Raji (cell line): ENCODE results near the gene ANO4.

ENCODE experiments used
- POLR2A ChIP-seq: IDR thresholded peaks from 2 replicates; pipeline ENCODE4 v1.6.1; 2011; ENCODE audit warnings: low read depth, low read length, control low read depth; ENCODE audit not compliant: insufficient read depth

Gene ANO4

GRCh38 chr12:101097829-101098580 lies 303.4 kb downstream of the ANO4 start:
- TF ChIP-seq POLR2A = no peak

GRCh38 chr12:101107032-101107763 lies 312.6 kb downstream of the ANO4 start:
- TF ChIP-seq POLR2A = no peak

- TF ChIP-seq POLR2A = no peak
Observed at GRCh38 chr12:101108130-101108529, 313.6 kb downstream of the ANO4 start.

- no peak for TF ChIP-seq POLR2A
Observed at GRCh38 chr12:101110866-101111265, 316.3 kb downstream of the ANO4 start.

GRCh38 chr12:101111441-101111840 lies 316.9 kb downstream of the ANO4 start:
- TF ChIP-seq POLR2A = no peak

- TF ChIP-seq POLR2A = no peak
Observed at GRCh38 chr12:101115326-101115725, 320.8 kb downstream of the ANO4 start.

GRCh38 chr12:101116911-101117310 lies 322.3 kb downstream of the ANO4 start:
- no peak for TF ChIP-seq POLR2A

- TF ChIP-seq POLR2A = no peak
Observed at GRCh38 chr12:101117842-101118241, 323.3 kb downstream of the ANO4 start.

- TF ChIP-seq POLR2A = no peak
Observed at GRCh38 chr12:101127521-101128219, 333.1 kb downstream of the ANO4 start.

GRCh38 chr12:101165319-101165718 lies 370.7 kb downstream of the ANO4 start:
- no peak for TF ChIP-seq POLR2A

GRCh38 chr12:101166866-101167265 lies 372.3 kb downstream of the ANO4 start:
- TF ChIP-seq POLR2A = no peak

- no peak for TF ChIP-seq POLR2A
Observed at GRCh38 chr12:101168001-101168400, 373.4 kb downstream of the ANO4 start.

GRCh38 chr12:101172316-101172715 lies 377.7 kb downstream of the ANO4 start:
- TF ChIP-seq POLR2A = no peak

- no peak for TF ChIP-seq POLR2A
Observed at GRCh38 chr12:101173197-101173749, 378.7 kb downstream of the ANO4 start.

- no peak for TF ChIP-seq POLR2A
Observed at GRCh38 chr12:101174541-101174940, 380.0 kb downstream of the ANO4 start.
